GM19025 (cell line): ENCODE results near the gene AP4B1.

Source experiments
- ATAC-seq: cut with Tn5 transposase; IDR thresholded peaks from one replicate; pipeline ENCODE4 v1.9.1; 2021; ENCODE audit warnings: mild to moderate bottlenecking, low read depth, moderate library complexity; ENCODE audit not compliant: unreplicated experiment

The AP4B1 gene

DNA sequence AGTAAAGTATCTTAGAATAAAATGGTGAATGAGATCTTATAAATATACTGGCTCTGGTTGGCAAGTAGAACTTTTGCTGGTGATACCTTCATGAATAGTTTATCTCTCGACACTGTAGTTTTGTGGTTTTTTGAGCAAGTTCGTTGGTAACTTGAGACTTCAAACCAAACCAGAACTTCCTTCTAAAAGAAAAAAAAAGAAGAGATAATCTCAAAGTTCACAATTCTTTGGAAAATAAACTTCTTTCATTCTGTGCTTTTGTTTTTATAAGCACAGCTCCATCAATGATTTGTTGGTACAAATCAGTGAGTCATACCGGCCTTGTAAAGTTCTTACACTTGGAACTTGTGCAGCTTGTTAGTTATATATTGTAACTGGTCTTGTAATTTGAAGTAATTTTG lies 26.9 kb upstream of the AP4B1 start:
- no peak for ATAC-seq

DNA sequence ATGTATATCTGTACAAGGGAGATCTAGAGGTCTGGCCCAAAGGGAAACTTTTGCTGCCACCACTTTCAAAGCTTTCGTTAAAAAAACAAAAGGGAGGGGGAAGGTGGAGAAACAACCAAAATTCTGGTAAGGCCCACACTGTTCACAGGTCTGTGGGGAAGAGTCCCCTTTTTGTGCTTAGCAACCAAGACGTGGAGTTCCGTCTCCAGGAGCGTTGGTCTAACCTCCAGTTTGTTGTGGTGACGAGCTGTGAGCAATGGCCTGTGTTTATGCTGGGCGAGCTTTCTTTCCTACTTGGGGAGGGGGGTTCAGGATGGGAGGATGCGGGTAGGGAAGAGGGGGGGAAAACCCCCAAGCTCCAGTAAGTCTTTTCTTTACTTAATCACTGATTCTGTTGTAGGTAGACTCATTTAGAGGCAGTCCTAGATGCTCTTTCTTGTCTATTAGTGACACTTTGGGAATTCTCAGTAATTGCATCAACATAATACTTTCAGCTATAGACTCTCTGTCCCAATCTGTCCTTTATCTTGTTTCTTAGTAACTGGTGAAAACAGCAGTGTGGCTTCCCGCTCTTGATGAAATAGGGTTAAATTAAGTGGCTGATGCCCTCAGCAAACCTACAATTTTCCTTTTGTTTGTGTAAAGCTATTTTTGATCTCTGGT lies 26.0 kb upstream of the AP4B1 start:
- peak; percentile 8 for ATAC-seq

DNA sequence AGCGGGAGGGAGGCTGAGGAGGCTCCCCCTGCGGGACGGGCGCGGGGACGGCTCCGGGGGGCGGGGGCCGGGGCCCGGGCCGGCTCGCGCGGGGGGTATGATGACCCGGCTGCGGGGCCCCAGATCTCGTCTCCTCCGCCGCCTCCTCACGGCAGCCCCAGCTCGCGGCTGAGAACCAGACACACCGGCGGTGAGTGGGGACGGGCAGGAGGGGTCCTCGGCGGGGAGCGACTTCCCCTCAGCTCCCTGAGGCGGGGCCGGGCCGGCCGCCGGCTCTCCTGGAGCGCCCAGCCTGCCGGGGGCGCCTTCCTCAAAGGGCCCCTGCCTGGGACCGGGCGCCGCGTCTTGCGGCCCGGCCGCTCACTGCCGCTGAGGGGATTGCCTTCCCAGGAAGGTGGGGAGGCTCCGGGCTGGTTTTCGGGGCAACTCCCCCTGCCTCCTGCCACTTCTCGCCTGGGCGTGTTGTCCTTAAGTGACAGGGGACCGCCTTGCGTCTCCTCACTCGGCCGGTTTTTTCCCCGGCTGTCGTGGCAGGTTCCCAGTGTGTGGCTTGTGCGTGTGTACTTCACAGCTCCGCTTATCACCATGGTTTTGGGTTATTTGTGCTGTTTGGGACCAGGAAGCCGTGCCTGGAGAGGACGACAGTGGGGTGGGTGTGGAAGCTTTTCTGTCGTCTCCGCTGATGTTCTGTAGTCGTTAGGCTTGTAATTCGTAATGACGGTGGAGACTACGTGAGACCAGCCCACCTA lies 25.3 kb upstream of the AP4B1 start:
- peak; percentile 28 for ATAC-seq

DNA sequence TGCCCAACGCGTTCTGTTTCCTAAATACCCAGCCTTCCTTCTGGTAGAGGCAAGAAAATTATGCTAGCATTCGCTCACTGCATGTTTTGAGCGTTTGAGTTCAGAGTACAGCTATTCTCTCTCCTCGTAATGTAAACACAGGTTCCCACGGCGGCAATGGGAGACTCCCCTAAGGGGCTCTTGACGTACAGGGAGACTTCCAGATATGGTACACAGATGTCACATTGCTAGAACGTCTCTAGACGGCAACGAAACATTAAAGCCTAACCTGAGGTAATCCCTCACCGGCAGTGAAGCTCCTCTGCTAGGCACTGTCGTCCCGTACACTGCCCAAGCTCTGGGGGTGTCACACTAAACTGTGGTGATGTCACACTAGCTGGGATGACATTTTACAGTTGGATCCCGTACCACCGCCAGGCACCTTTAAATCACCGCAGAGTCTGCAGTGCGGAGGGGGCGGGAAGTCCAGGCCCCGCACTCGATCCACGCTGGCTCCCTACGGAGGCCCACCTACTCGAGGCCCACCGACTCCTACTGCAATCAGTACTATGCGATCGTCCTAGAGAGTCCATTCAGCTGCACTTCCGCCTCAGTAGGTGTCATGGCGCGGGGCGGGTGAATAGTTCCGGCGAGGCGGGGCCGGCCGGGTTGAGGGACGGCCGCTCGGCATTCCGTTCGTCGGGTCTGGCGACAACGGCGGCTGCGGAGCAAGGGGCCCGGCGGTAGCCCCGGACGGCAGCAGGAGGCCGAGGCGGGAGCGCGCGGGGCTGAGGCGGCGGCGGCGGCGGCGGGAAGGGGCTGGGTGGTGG lies 24.5 kb upstream of the AP4B1 start, which contains the start of gene HIPK1:
Gene HIPK1 (plus strand): TSS at position 384 of the 809 bp plus-strand sequence.
- peak; percentile 66 for ATAC-seq

DNA sequence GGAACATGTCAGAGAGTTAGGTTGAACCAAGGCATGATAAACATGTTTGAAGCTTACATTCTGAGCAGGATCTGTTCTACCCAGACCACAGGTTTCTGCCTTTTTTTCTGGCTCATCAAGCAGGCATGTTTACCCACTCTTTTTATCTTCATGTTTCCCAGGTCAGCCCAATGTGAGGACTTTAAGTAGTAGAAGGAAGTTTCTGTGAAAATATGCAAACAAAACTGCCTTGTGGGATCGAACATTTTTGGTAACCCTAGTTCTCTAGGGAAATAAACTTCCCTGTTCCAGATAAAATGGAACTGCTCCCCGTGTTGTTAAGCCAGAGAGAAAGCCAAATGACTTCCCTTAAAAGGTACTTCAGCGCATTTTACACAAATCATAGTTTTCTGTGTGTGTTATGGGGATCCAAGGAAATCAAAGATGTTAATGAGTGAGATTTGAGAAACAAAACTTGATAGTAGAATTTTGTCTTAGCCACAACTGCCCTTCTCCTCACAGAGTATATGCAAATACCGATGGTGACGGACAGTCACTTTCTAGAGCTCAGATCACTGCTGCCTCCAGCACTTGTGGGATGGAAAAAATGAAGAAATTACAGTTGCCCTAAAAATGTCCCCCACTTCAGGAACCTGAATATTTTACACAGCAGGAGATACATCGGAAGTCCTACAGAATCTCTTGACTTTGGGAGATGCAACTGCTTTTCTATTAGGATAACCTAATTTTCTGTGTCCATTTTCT lies 23.8 kb upstream of the AP4B1 start:
- no peak for ATAC-seq

DNA sequence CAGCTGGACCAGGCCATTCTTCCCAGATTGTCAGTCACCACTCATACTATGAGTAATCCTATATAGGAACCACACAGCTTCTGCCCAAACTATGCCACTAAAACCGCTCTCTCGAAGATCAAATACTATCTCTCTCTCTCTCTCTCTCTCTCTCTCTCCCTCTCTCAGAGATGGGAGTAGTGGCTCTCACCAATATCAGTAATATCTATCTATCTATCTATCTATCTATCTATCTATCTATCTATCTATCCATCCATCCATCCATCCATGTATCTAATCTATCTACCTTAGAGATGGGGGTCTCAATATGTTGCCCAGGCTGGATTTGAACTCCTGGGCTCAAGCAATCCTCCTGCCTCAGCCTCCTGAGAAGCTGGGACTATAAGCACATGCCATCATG lies 19.9 kb upstream of the AP4B1 start:
- no peak for ATAC-seq

DNA sequence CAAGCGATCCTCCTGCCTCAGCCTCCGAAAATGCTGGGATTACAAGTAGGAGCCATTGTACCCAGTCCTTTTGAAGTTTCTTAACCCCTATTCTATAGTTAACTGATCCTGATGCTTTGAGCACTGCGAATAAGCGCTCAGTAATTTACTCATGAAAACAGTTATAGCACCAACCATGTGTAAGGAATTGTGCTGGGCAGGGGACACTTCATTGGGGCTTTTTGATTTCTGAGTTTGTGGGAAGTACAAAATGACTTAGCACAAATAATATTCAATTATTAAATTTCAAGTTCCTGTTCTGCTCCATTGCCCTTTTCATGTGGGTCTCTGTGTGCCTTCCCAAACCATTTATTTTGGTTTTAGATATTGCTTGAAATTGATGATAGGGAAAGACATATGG lies 18.4 kb upstream of the AP4B1 start:
- no peak for ATAC-seq

DNA sequence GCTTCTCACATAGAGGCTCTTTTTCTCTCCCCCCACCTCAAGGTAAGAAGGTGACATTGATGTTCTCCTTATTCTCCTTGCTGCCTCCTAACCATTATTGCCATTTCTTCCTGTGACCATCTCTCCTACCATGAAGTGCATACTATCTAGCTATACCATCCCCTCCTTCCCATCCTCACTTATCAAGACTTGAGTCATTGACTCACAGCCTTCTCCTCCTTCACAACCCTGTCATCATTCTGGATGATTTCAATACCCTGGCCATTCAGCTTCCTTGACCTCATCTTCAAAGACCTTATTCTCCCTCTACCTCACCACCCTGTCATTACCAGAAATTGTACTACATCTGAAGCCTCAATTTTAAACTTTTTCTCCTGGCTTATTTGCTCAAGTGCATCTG lies 13.6 kb upstream of the AP4B1 start:
- ATAC-seq: no peak

DNA sequence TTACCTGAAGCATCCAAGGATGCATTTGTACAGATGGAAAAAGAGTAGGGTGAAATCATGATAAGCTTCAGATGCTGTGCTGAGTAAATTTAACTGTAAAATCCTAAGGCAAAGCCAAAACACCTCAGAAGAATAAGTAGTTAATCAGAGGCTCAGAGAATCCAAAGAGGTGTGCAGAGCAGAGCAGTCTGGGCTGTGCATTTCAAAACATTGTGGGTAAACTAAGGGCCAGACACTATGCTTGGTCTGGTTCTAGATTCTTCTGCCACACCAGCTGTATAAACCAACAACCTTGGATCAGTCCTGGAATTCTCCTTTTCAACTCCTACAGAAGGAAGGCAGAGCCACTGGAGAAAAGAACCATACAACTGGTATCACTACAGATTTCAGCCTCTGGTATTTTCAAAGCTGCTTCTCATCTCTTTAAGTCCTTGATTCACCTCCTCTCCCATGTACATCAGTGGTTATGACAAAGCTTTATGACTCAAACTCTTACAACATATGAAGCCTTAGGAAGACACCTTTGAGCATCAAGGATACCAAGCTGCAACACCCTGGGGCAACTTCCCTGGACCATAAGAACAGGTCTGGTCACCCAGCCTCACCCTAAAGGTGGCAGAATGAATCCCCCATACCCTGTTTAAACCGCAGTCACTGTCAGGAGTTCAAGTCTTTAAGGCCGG lies 12.9 kb upstream of the AP4B1 start:
- ATAC-seq: no peak

DNA sequence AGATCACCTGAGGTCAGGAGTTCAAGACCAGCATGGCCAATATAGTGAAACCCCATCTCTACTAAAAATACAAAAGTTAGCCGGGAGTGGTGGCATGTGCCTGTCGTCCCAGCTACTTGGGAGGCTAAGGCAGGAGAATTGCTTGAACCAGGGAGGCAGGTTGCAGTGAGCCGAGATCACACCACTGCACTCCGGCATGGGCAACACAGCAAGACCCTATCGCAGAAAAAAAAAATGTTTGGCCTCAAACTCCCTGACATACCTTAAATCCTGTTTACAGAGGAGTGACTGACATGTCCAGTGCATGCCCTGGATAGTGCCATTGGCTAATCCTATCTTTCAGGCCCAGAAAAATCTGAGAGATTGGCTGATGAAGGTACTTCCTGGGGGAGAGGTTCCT lies 12.4 kb upstream of the AP4B1 start:
- no peak for ATAC-seq

DNA sequence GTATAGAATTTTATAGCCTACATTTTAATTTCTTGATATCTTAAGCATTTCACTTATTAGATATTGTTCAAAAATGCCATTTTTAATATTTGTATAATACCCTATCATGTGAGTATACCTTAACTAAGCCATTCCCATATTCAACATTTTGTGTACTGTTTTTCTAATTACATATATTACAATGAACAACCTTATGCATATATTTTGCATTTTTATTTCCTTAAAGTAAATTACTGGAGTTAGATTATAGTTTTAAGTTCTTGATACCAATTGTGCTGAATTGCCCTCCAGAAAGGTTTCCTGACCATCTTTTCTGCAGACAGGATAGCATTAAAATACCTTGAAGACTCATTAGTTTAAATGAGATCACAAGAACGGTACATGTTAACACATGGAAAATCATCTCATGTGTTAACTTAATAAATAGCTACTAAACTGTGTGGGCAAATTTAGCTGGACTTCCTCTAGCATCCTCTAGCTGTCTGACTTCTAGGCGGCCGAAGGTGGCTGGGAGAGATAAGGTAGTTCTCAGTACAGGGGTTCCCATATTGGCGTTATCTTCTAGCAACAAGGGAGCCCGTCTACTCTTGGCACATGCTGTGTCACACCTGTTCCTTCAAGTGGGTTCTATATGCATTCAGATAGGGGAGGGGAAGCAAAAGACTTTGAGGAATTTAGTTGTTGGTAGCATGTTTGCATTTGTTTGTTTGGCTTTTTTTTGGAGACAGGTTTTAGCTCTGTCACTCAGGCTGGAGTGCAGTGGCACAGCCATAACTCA lies 9.5 kb upstream of the AP4B1 start:
- no peak for ATAC-seq

DNA sequence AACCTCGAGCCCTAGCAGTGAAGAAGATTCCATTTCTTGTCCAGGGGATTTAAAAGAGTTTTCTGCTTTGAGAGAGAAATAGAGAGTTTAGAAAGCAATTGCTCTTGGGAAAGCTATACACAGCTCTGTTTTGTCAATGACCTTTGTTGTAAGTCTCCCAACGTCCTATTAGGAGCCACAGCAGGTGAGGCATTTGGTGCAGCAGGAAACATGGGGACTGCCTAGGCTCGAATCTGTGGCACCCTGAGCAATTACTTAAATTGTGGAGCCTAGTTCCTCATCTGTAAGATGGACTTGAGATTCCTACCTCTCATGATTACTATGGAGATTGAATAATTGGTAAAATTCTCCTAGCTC lies 8.7 kb upstream of the AP4B1 start:
- no peak for ATAC-seq

DNA sequence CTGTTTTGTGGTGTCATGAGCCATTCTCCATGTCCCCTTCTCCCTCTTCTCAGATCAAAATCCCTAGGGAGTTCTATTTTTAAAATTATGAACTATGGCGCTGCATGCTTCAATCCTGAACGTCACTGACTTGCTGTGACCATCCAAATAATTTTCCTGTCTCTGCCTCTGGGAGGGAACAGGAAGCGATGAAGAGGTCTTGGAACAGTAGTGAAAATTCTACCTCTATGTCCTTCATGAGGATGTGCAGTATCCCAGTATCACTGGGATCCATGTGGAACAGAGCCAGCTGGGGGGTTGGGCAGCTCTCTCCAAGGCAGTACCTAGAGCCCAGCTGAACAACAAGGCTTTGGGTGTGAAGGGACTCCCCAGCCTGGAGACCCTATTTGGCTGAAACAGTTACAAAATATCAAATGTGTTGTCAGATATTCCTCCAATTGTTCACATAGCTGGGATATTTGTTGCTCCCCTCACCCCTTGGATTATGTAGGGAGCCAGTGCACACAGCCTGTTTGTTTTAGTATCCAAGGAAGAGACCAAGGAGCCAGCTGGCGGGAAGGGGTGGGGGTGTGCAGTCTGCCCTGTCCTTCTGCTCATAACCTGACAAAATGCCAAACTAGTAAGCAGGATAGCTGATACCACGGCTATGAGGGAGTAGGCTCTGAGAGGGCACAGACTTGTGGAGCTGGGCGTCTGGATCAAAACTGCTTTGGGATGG lies 8.2 kb upstream of the AP4B1 start:
- ATAC-seq: no peak

DNA sequence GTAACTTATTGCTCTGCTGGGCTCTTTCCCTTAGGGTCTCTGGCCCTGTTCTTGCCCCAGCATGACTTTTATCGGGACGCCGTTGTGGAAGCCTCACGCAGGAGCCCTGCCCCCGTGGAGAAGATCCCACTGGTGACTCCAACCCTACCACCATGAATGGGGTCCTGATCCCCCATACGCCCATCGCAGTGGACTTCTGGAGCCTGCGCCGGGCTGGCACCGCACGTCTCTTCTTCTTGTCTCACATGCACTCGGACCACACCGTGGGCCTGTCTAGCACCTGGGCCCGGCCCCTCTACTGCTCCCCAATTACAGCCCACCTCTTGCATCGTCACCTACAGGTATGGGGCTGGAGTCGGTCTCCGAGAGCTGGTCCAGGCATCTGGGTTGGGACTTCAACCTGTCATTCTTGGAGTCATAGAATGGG lies 849 bp upstream of the AP4B1 start:
- no peak for ATAC-seq

DNA sequence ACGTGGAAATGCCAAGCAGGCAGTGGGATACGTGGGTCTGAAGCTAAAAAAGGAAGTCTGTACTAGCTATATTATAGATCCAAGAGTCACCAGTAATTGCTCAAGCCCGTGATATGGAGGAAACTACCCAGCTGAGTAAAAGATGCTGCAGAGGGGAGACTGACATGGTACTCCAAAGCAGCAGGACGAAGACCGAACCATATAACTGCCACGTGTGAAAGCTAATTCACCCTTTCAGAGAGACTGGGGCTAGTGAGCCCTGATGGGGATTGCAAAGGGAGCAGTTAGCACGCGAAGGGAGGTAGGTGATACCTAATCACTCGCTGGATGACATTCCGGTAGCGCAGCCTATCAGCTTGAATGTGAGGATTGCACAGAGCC lies 316 bp downstream of the AP4B1 start:
- ATAC-seq: peak; percentile 24

DNA sequence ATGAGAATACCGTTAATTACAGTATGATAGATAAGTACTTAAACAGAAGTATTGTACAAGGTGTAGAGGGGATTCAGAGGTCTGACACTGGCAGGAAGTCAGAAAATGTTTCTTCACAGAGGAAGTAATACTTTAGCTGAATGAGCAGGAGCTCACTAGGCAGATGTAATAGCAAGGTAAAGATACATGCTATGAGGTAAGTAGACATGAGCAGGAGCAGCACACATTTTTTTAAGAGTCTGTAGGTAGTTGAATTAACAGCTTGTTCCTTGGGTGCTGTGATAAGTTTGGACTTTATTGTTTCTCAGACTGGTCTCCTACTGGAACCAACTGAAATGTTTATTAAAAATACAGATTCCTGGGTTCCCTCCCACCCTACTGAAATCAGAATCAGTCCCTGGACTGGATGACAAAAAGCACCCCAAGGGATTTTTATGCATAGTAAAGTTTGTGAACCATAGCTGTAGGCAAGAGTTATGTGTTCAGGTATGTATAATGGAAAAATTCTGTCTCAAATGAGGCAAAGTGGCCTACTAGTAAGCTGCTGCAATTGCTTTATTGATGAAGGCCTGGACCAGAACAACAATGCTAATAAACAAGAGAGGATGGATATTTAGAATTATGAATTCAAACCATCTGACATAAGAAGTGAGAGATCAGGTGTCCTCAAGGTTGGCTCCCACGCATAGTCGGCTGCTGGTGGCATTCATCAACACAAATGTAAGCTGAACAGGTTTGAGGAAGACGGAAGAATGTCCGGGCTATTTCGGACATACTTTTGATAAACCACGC lies 902 bp downstream of the AP4B1 start:
- no peak for ATAC-seq

DNA sequence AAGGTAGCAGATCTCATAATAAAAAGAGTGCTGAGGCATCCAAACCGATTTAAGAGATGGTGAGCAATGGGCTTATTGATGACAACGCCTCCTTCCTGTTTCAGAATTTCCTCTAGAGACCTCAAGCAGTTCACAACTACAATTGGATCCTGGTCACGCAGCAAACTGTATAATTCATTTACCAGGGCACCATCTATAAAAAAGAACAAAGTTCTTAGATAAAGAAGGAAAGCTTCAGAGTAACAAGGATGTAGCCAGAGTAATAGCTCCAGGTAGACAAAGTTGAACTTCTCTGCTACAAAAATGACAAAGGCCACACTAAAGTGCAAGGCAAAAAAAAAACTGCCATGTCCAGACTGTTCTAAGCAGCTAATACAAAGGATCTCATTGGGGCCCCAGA lies 3.4 kb downstream of the AP4B1 start:
- no peak for ATAC-seq

DNA sequence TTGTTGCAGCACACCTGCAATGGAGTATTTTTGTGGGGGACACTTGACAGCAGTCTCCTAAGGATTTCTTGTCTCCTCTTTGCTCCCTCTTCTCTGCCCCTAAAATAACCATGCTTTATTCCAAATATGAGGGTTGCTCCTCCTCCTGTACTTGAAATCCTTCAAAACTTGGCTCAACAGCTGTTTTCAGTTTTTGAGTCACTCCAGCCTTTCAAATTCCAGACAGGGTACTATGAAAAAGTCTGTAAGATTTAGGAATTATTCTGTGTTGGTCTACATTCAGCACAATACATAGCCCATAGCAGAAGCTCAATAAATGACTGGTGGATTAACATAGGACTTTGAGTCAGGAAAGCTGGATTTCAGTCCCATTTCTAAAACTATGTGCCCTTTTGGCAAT lies 5.5 kb downstream of the AP4B1 start:
- no peak for ATAC-seq
